ENCODE measurements around the gene RNF44.

GRCh38 chr5:176499273-176499672 lies 37.9 kb downstream of the RNF44 start:
- no peak for TF ChIP-seq CTCF (conservative IDR thresholded peaks at IDR 0.05; ENCODE audit: low read length)
- no peak for TF ChIP-seq EZH2phosphoT487 (IDR thresholded peaks at IDR 0.05; ENCODE audit: borderline replicate concordance, low read depth, low read length)
